Suppressor macrophage (primary cell): Measurements from ENCODE around the gene CSDE1.

Experiments used
- DNase-seq, 4 experiments: peaks; one replicate each; pipeline ENCODE4 v3.0.0-alpha.2; 2020 to 2022

The CSDE1 gene

GRCh38 chr1:114749835-114750234 is 7.9 kb downstream of the CSDE1 start:
- DNase-seq = no peak

- DNase-seq = no peak
Observed at GRCh38 chr1:114746450-114747121, 11.2 kb downstream of the CSDE1 start.

DNA sequence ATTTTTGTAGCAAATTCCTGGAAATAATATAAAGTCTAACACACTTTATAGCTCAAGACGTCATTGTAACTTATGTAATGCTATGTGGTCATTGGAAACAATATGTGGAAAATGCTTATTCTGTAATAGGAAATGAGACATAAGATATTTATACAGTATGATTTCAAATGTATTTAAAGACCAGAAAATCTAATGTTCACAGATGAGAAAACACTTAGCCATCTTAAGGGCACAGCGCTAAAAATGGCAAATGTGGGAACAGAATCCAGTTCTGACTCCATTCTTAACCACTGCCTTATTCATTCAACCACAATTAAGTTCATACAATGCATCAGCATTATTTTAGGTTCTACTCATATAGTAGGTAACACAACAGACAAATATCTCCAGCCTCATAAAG is 12.5 kb downstream of the CSDE1 start:
- peak in 2 of 4 experiments; percentile 25 to 56 for DNase-seq

DNA sequence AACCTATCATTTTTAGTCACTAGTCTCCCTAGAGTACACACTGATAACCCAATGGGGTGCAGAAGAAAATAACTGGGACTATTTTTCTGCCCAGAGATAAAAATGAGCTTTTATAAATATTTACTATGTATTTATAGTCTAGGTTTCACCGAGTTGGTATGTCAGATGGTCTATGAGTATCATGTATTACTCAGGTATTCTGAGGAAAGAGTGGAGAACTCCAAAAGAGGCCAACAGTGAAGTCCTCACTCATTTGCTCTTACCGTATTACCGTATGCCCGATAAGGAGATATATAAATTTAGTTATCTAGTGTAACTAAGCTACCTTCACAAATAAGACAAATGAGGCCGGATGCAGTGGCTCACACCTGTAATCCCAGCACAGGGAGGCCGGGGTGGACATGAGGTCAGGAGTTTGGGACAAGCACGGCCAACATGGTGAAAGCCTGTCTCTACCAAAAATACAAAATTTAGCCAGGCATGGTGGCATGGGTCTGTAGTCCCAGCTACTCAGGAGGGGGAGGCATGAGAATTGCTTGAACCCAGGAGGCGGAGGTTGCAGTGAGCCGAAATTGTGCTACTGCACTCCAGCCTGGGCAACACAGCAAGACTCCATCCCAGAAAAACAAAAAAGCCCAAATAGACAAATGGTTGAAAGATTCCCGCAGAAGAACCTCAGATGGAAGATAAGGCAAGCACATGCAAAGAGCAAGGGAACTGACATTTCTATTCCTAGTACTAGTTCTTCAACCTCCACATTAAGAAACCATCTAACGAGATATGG is 15.6 kb downstream of the CSDE1 start:
- DNase-seq = no peak

DNA sequence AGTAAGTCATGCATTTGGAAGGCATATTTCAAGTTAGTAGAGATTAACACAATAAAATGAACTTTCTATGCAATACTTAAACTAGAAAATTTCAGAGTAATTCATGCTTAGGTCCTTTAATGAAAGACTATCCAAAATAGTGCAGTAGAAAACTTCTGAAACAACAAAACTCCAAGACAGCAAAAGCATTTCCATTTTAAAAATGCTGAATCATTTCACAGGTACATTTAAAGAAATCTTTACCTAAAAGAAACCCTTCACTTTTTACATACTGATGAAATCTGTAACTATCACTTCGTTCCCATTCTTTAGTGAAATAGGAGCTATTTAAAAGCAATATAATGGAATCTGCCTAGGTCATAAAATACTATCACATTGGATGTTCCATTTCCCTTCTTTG is 17.5 kb downstream of the CSDE1 start:
- no peak for DNase-seq

- no peak for DNase-seq
Observed at GRCh38 chr1:114737314-114737849, 20.4 kb downstream of the CSDE1 start.

GRCh38 chr1:114735479-114735878 is 22.3 kb downstream of the CSDE1 start:
- no peak for DNase-seq

GRCh38 chr1:114729782-114730181 is 28.0 kb downstream of the CSDE1 start:
- DNase-seq = no peak

DNA sequence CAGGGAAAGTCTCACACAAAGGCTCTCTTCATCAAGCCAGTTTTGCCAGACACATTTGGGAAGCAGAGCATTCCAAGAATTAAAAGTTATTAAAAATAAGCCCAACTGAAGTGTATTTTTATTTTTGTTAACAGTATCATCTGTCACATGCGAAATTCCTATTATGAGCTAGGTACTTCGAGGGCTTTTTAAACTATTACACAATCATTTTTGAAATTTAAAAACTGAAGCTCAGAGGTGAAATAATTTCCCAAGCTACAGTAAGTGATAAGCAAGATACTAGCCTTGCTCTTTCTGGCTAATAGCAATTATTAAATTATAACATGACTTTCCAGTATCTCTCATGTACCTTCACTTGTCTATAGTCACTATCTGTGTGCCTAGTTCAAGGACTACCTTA is 29.2 kb downstream of the CSDE1 start:
- no peak for DNase-seq

- no peak for DNase-seq
Observed at GRCh38 chr1:114725230-114725629, 32.6 kb downstream of the CSDE1 start.

DNA sequence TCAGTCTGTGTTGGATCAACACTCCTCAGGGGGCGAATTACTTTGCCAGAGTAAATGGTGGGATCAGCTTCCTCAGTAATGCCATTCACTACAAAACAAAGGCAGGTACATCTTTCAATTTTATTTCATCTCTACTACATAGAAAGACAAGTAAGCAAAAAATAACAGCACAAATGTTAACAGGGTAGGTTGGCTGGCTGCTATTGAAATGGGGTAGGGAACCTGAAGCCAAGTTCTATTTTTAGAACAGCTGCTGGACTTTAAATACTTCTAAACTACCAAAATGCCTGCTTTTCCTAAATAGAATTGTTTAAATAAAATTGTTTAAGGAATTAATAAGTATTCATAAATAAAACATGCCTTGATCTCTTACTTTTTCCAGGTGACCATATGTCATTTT is 33.9 kb downstream of the CSDE1 start:
- DNase-seq = no peak

DNA sequence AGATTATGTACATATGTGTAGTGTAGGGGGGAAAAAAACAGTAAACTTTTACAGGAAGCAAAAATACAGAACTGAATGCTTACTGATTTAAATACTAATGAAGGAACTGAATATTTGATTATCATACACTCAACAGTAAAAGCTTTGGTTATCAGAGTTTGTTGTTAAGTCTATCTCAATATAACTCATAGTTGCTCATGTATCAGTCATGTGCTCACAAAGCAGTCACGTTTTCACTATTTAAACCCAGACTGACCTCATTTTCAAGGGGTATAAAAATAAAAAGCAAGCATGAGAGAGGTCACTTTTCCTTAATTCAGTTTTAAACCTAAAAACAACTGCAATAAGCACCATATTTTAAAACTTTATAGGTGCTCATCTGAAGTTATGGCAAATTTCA is 34.3 kb downstream of the CSDE1 start:
- no peak for DNase-seq

DNA sequence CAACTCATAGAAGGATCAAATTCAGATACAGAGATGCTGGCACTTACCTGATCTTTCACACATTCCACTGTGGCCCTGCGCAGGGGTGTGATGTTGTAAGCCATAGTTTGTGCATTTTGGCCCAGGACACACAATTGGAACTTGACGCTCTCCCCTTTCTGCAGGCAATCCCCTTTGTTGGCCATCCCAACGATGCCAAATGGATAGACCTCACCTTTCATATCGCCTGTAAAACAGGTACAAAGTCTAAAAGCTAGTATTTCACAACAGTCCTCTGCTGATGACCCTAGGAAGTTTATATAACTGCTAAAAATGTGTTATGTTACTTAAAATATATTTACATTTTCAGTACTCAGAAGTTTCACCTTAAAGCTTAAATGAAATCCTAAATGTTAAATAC is 37.3 kb downstream of the CSDE1 start:
- DNase-seq = no peak

DNA sequence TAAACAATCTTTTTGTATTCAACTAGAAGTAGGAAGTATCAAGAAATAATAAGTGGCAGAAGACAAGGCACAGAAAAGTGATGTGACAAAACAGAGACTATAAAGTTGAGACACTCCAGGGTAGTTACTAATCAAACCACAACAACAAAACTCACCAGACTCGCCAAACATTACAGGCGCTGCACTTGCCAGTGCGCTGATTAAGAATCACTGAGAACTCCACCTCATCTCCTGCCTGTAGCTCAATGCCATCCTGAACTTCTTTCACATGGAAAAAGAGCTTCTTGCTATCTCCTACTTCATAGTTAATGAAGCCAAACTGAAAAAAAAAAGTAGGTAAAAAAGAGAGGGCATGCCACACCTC is 38.4 kb downstream of the CSDE1 start:
- DNase-seq = no peak

DNA sequence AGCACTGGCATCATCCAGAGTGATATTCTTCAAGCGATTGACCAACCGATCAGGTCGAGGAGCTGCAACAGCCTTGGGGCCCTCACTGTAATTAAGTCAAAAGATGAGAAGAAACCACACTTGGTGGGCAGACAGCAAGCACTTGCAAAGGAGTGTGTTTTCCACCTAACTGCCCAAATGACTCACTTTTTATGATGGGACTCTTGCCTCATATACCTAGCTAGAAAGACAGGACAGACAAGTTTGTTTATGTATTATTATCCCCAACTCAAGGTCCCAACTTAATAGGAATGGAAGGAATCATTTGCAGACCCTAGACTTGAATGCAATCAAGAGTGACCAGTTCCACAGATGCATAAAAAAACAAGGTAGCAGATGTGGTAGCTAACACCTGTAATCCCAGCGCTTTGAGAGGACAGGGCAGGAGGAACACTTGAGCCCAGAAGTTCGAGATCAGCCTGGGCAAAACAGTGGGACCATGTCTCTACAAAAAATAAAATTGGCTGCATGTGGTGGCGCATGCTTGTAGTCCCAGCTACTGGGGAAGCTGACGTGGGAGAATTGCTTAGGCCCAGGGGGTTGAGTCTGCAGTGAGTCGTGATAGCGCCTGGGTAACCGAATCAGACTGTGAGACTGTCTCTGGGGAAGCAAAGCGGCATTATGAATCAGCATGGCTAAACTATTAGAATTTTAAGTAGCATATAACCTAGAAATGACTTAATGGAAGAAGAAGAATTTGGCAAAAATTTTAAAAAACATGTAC is 38.9 kb downstream of the CSDE1 start:
- DNase-seq = peak in 1 of 4 experiments; percentile 3

DNA sequence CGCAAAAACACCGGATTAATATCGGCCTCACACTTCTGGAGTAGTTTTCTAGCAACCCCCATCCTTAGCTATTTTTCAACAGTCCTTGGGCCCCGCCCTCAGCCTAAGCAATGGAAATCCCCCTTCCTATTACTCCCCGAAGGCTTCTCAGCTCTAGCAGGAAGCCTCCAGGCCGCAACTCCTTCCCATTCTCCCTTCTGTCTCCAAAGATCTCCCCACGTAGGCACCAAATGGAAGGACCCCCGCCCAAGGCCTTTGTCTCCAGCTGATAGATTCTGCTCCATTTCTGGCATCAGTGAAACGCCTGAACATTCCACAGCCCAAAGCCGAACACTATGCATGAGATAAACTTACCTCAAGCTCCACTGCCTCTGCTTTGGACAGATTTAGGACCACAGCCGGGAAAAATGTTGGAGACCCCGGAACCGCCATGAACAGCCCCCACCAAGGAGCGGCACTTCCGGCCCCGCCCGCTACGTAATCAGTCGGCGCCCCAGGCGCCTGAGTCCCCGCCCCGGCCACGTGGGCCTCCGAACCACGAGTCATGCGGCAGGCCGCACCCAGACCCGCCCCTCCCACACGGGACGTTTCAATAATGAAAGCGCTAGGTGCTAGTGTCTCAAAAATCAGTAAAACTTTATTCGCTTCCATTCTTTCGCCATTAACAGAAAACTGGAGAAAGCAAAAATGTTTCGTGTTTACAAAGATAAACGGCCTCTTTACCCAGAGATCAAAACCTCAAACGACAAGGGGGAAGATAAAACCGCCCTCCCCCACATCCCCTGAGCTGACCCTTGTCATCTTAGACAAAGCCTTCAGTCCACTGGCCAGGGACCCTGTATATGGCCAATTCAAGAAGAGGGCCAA is 41.2 kb downstream of the CSDE1 start, which contains the start of gene NRAS:
TSS of gene NRAS (minus strand) at position 468 of the 867 bp plus-strand sequence. CDS start 611 bp downstream, outside the sequence.
- DNase-seq = peak; percentile 96 to 99 (median 98)

GRCh38 chr1:114715952-114716303 is 41.9 kb downstream of the CSDE1 start:
- DNase-seq = peak in 3 of 4 experiments; percentile 4 to 5 (median 5)

DNA sequence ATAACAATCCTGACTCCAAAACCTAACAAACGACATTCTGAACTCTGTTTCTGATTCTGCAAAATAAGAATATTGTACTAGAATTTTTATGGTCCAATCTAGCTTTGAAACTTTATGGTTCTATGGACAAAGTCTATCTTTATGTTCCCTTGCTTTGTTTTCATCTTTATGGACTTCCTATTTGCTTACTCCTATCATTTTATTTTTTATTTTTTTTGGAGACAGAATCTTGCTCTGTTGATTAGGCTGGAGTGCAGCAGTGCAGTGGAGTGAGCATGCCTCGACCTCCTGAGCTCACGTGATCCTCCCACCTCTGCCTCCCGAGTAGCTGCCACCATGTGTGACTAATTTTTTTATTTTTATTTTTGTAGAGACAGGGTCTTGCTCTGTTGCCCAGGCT is 44.8 kb downstream of the CSDE1 start:
- DNase-seq = no peak

DNA sequence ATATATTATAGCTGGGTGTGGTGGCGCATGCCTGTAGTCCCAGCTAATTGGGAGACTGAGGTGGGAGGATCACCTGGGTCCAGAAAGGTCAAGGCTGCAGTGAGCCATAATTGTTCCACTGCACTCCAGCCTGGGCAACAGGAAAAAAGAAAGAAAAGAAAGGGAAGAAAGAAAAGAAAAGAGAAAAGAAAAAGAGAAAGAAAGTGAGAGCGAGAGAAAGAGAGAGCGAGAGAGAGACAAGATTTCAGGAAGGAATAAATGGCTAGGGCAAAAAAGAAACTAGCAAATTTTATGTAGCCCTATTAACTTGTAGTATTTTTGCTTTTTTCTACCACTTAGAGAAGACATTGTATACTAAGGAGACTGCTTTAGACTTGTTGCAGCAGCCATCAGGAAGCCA is 47.4 kb downstream of the CSDE1 start:
- DNase-seq = no peak

- DNase-seq = no peak
Observed at GRCh38 chr1:114707604-114708003, 50.2 kb downstream of the CSDE1 start.

GRCh38 chr1:114703242-114703641 is 54.5 kb downstream of the CSDE1 start:
- DNase-seq = no peak

DNA sequence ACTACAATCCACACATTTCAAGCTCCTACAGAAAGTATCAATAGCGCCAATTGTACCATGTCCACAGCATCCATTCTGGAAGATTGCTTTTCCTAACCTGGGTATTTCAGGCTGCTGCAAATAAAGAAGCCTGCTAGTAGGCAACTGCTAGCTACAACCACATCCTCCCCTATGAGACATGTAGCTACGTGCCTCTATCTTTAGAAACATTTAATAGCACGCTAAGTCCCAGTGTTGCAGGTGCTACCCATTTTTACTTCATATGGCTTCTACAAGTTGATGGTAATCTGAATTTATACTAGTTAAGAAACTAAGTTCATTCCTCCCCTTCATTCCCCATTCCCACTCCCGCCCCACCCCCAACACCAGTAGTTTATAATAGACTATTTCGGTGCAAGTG is 55.0 kb downstream of the CSDE1 start:
- DNase-seq = no peak
